Endothelial cell of umbilical vein (primary cell): Measurements from ENCODE around the gene TAF15. TPM values are rescaled to one million over a fixed set of nuclear protein-coding genes. Genes with fewer than 3 reads are reported as not detected.

Experiments
- BruUV-seq: library from RNA; stranded (reverse); fragments of 400-500 nt; replicated peaks from 2 replicates; lab custom pipeline; 2021; lab: Mats Ljungman, UMichigan
- CTCF ChIA-PET: fragments of 300-600, 350-600 bp; sonication (Branson Sonifier 250); formaldehyde crosslinking; loops from one replicate; lab custom pipeline; 2021; ENCODE audit warnings: antibody characterized with exemption, inconsistent platforms; lab: Charles Lee
- POLR2A ChIA-PET: fragments of 300-600, 350-600 bp; sonication (Branson Sonifier 250); formaldehyde crosslinking; loops from one replicate; lab custom pipeline; 2021; ENCODE audit warnings: antibody characterized with exemption, inconsistent platforms; lab: Charles Lee
- DNase-seq: peaks from one replicate; pipeline ENCODE4 v3.0.0-alpha.2; 2011; ENCODE audit warnings: low read depth, low spot score
- FAIRE-seq: peaks from 2 replicates; lab custom pipeline; 2011; peaks lifted over from hg19 to GRCh38; lab: Jason Lieb, UNC
- H2AFZ ChIP-seq: 2 replicates; pipeline ENCODE4 v1.6.0; 2012; ENCODE audit warnings: low read depth, low read length, control low read depth, inconsistent platforms
- H3K27ac ChIP-seq: 2 replicates; pipeline ENCODE4 v1.5.1; 2011; ENCODE audit warnings: low read depth, mild to moderate bottlenecking, control low read depth, low read length, moderate library complexity; ENCODE audit not compliant: insufficient read depth
- H3K27me3 ChIP-seq, 2 experiments: 2 replicates each; pipeline versions ENCODE4 v1.6.0 to v1.6.1; 2011; ENCODE audit warnings: low read length in 2 of 2, mixed read lengths in 1 of 2; ENCODE audit not compliant: control insufficient read depth in 2 of 2, insufficient read depth in 2 of 2
- H3K36me3 ChIP-seq, 2 experiments: 2 replicates in 1 of 2; 3 replicates in 1 of 2; pipeline ENCODE4 v1.5.1; 2011; ENCODE audit warnings: low read length in 2 of 2, mild to moderate bottlenecking in 1 of 2, moderate library complexity in 1 of 2; ENCODE audit not compliant: control insufficient read depth in 2 of 2, insufficient read depth in 2 of 2; ENCODE audit errors: extremely low read depth in 1 of 2
- H3K4me1 ChIP-seq: 3 replicates; pipeline ENCODE4 v1.5.1; 2011; ENCODE audit warnings: mild to moderate bottlenecking, low read length; ENCODE audit not compliant: control insufficient read depth, insufficient read depth; ENCODE audit errors: extremely low read depth
- H3K4me2 ChIP-seq: 2 replicates; pipeline ENCODE4 v1.6.1; 2011; ENCODE audit warnings: low read length, control low read depth, mixed read lengths; ENCODE audit not compliant: insufficient read depth
- H3K4me3 ChIP-seq, 3 experiments: fragments of 200-600 bp in 1 of 3; sonication (generic), shearing (Covaris generic) in 1 of 3; replicated peaks in 1 of 3; 2 replicates each; pipeline ENCODE4 v1.5.1; 2011 to 2016; ENCODE audit warnings: control low read depth in 3 of 3, low read length in 3 of 3, mild to moderate bottlenecking in 2 of 3, inconsistent platforms in 1 of 3, low read depth in 1 of 3, moderate library complexity in 1 of 3; ENCODE audit not compliant: insufficient read depth in 1 of 3
- H3K79me2 ChIP-seq: 2 replicates; pipeline ENCODE4 v1.6.0; 2012; ENCODE audit warnings: low read length, inconsistent platforms; ENCODE audit not compliant: control insufficient read depth, insufficient read depth
- H3K9ac ChIP-seq: replicated peaks from 2 replicates; pipeline ENCODE3; 2011; ENCODE audit warnings: low read length, control low read depth; ENCODE audit not compliant: insufficient read depth; ENCODE audit errors: extremely low read depth
- H3K9me1 ChIP-seq: replicated peaks from 3 replicates; pipeline ENCODE4 v1.6.0; 2011; ENCODE audit warnings: mild to moderate bottlenecking, low read length; ENCODE audit not compliant: control insufficient read depth, insufficient read depth; ENCODE audit errors: extremely low read depth
- H3K9me3 ChIP-seq: replicated peaks from 2 replicates; pipeline ENCODE4 v1.5.1; 2012; ENCODE audit warnings: low read length, inconsistent platforms; ENCODE audit not compliant: control insufficient read depth, insufficient read depth
- H4K20me1 ChIP-seq: replicated peaks from 2 replicates; pipeline ENCODE3; 2011; ENCODE audit warnings: mild to moderate bottlenecking, low read length; ENCODE audit not compliant: control insufficient read depth, insufficient read depth; ENCODE audit errors: extremely low read depth
- EZH2 ChIP-seq: IDR thresholded peaks from 2 replicates; pipeline ENCODE4 v1.6.1; 2012; ENCODE audit warnings: borderline replicate concordance, low read depth, mild to moderate bottlenecking, moderate library complexity, low read length, inconsistent platforms; ENCODE audit not compliant: severe bottlenecking
- GATA2 ChIP-seq: IDR thresholded peaks from 2 replicates; pipeline ENCODE4 v1.7.0; 2011; ENCODE audit warnings: low read depth, mild to moderate bottlenecking, moderate library complexity, mixed read lengths, low read length; ENCODE audit not compliant: insufficient read length, insufficient read depth
- JUN ChIP-seq: IDR thresholded peaks from 2 replicates; pipeline ENCODE4 v1.6.1; 2011; ENCODE audit warnings: borderline replicate concordance, low read depth; ENCODE audit not compliant: insufficient read length, insufficient read depth
- MYC ChIP-seq: IDR thresholded peaks from one replicate; pipeline ENCODE4 v1.6.1; 2011; ENCODE audit warnings: mild to moderate bottlenecking, low read depth, low read length
- dilution Hi-C: fragments of 300-500 bp; cut with MboI; formaldehyde crosslinking; loops from one replicate; pipeline ENCODE4 v1.15.0; 2019; ENCODE audit warnings: low sequenced_read_pairs; ENCODE audit not compliant: extremely low pct_ligation_motif_present
- intact Hi-C: fragments of 100-400 bp; cut with micrococcal nuclease; formaldehyde crosslinking; loops from one replicate; pipeline ENCODE4 v1.10.0; 2022
- polyA plus RNA-seq, 4 experiments: library from polyadenylated mRNA; depleted of rRNA in 3 of 4; stranded (reverse) in 3 of 4; unstranded in 1 of 4; fragments of >200 nt; gene quantifications; 2 replicates each; pipeline versions ENCODE4 v1.2.1 to v1.2.3, GENCODE V29; 2011 to 2012; ENCODE audit warnings: missing spikeins in 1 of 4
- total RNA-seq: library from RNA; stranded (reverse); gene quantifications from 2 replicates; pipeline ENCODE4 v1.2.3, GENCODE V29; 2021
- TF ChIP-seq, protein P1 (sequence below), 2 donors: IDR thresholded peaks; 1 replicate in 1 of 2; 2 replicates in 1 of 2; pipeline ENCODE4 v1.5.1; 2011; ENCODE audit warnings: low read length in 2 of 2, mild to moderate bottlenecking in 2 of 2, moderate library complexity in 2 of 2, control low read depth in 1 of 2, inconsistent platforms in 1 of 2, low read depth in 1 of 2; ENCODE audit not compliant: insufficient read depth in 1 of 2; ENCODE audit errors: extremely low read depth in 1 of 2

TAF15 gene
- total and polyA plus RNA-seq, 2 donors (not counting 3 experiments of a cell fraction or from before 2014, with no cell fraction given), result 59.4 to 247 TPM

DNA sequence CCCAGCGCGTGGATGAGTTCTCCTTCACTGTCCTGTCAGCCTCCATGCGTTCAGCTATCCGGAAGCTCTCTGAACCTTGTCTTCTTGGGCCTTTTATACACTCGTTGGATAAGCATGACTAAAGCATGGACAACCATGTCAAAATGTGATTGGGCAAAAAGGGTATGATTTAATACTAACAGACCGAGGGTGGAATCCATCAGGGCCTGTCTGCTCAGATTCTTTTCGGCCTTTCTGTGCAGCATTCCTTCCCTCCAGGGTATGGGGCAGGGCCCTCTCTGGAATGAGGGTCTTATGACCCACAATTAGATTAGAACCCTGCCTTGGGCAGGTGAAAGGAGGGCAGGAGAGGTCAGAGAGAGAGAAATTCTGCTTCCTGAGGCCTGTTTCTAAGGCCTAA is 84.9 kb downstream of the TAF15 start:
- no TSS peak for BruUV-seq
- CTCF ChIA-PET, result no interaction called here
- no peaks in the 10 kb centered on the region for H3K79me2 ChIP-seq

More for the DNA sequence above, 84.9 kb downstream of the TAF15 start:
- Histone ChIP-seq H3K4me2 (no peak overlapping the region), H2AFZ (no peak overlapping the region), H3K9me1 (no peaks in the 10 kb centered on the region), H4K20me1 (no peaks in the 10 kb centered on the region), H3K9ac (no peak overlapping the region), H3K27ac (no peak overlapping the region), H3K36me3 (no peaks in the 10 kb centered on the region), H3K4me1 (no peaks in the 10 kb centered on the region), H3K4me3 (no peak overlapping the region), H3K27me3 (peaks cover 0 to 2% of the 10 kb centered on the region in 2 experiments), H3K9me3 (no peaks in the 10 kb centered on the region)
- FAIRE-seq (no peak), DNase-seq (no peak)
- dilution Hi-C loops, result no loop called here
- intact Hi-C loops, result no loop called here
- POLR2A ChIA-PET, result no interaction called here
- TF ChIP-seq, protein P1, sequence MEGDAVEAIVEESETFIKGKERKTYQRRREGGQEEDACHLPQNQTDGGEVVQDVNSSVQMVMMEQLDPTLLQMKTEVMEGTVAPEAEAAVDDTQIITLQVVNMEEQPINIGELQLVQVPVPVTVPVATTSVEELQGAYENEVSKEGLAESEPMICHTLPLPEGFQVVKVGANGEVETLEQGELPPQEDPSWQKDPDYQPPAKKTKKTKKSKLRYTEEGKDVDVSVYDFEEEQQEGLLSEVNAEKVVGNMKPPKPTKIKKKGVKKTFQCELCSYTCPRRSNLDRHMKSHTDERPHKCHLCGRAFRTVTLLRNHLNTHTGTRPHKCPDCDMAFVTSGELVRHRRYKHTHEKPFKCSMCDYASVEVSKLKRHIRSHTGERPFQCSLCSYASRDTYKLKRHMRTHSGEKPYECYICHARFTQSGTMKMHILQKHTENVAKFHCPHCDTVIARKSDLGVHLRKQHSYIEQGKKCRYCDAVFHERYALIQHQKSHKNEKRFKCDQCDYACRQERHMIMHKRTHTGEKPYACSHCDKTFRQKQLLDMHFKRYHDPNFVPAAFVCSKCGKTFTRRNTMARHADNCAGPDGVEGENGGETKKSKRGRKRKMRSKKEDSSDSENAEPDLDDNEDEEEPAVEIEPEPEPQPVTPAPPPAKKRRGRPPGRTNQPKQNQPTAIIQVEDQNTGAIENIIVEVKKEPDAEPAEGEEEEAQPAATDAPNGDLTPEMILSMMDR (IDR thresholded peaks at IDR 0.05; ENCODE audit: extremely low read depth in 1 of 2, insufficient read depth in 1 of 2, low read depth in 1 of 2, low read length in 2 of 2), result no peak
- no peak for TF ChIP-seq GATA2
- TF ChIP-seq JUN, result no peak
- TF ChIP-seq EZH2, result no peak
- no peak for TF ChIP-seq MYC
